DLD1 (cell line): ENCODE data around the gene GNG4.
"Not testable (repeated sequence)": the region's sequence is repeated elsewhere in the genome, so short reads cannot be mapped to it uniquely, and the experiment has no call there.

Experiments
- in situ Hi-C: cut with HindIII; loops from 2 replicates; pipeline ENCODE4 v1.10.0; 2017; ENCODE audit warnings: low sequenced_read_pairs

The GNG4 gene

DNA sequence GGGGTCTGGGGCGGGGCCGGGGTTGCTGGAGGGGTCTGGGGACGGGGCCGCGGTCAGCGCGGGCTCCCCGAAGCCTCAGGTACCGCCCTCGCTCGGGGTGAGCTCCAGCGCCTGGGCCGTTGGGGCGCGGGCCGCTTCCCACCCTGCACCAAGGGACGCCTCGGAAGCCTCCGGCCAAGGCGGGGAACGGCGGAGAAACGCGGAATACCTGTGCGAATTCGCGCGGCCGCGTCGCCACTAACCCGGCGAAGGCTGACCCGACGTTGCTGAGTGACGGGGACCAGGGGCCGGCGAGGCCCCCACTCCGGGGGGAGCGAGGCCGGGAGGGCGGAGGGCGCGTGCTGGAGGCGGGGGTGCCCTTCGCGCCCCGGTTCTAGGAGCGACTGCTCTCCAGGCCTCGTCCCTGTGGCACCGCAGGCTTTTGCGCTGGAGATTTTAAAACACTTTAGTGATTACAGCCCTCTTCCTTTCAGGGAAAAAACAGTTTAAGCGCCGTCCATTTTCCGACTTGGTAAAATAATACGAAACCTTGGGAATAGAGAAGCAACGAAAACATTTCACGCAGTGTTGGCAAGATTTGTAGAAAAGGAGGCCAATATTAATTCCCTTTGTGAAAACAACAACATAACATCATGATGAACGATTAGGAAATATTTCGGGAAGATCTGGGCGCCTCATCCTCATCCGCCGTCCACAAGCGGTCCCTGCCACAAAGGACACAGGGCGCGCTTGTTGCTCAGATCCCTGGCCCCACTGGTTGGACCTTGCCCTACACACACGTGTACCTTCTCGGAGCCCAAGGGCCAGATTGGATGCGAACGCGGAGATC lies 971 bp upstream of the GNG4 start:
- in situ Hi-C loops: no loop called here

DNA sequence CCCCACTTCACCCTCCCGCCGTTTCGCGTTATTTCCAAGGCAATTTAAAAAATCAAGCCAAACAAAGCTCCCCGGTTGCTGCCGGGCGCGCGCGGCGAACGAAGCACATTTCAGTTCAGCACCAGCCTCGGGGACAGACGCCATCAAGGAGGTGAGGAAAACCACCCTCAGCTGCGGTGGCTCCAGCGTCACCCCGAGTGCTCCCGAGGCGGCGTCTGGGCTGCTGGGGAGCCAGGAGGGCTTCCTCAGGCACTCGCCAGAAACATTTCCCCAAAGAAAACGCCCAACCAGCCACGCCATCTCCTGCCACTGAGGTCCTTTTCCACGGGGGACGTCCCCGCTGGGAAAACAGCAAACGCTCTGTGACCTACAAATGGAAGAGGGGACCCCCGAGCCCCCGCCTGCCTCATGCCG lies 623 bp downstream of the GNG4 start:
- in situ Hi-C loops: no loop called here

GRCh38 chr1:235648407-235648907 lies 1.1 kb downstream of the GNG4 start:
- in situ Hi-C loops: no loop called here

DNA sequence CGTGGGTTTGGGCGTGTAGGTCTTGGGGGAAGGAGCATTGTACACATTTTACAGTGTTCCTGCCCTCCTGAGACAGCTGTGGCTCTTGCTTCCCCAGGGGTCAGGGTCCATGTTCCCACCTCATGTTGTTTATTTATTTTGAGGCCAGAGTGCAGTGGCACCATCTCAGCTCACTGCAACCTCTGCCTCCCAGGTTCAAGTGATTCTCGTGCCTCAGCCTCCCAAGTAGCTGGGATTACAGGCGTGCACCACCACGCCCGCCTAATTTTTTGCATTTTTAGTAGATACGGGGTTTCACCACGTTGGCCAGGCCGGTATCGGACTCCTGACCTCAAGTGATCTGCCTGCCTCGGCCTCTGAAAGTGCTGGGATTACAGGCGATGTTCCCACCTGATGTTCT lies 2.0 kb downstream of the GNG4 start:
- in situ Hi-C loops: not testable (repeated sequence)

DNA sequence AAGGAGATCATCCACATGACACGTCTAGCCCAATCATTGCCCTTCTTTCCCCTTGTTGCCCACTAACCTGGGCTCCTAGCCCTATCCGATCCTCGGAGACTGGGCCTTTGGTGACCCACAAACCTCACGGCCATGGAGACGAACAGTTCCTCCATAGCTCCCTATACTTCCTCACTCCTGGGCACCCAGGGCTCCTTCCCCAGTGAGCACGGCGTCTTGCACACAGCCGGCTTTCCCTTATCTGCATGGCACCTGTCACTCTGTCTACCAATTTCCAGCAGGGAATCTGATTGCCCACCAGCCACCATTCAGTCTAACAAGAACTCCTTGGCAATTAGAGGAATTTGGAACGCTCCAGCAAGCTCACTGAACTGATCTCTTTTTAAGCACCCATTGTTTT lies 3.1 kb downstream of the GNG4 start:
- in situ Hi-C loops: no loop called here

- in situ Hi-C loops: no loop called here
Measured at GRCh38 chr1:235644693-235645305, 4.8 kb downstream of the GNG4 start.

DNA sequence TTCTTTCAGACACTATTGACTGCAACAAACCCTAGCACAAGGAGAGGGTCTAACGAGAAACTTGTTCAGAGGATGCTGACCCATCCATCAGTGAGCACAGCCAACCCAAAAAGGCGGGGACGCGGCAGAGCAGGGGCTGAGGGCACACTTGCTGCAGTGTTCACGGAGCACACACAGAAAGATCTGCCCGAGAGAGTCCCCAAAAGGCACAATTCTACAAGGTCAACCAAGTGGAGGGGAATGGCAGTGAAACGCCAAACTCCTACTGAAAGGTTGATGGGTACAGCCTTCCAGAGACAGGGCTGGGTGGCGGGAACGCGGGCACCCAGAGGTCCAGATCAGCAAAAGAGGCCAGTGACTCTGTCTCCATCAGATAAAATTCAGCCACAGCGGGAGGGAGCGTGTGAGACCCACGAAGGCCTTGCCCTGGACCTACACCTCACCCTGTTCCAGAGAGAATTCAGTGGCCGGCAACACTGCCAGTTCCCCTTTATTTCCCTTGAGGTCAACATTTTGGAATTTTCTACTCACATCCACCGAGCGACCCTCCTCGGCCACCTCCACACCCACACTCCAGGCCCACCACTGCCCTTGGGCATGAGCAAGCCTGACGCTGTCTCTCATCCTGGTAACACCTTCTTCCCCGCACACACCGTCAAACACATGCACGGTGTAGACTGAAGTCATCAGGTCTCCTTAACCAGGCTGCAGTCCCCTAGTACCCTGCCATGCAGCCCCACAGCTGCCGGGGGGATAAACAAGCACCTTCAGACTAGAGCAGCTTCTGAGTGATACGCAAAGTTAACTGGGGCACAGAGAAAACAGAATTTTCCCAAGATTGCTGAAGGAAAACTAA lies 5.5 kb downstream of the GNG4 start:
- in situ Hi-C loops: no loop called here

DNA sequence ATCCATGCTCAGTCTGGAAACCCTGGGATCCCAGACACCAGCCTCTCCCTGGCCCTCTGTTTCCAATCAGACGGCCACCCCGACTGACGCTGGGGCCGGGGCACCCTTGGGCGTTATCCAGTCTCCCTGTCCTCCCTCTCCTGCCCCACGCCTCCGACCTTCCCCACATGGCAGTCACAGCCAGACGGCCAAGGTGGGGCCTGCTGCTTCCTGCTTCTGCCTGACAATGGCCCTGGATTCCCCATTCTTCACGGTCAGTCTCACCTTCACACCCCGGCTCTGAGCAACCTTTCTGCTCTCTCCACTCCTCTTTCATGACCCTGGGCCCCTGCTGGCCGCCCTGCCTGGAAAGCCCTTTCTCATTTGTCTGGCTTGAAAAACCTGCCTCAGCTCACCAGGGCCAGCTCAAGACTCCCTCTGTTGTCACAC lies 6.6 kb downstream of the GNG4 start:
- in situ Hi-C loops: no loop called here

DNA sequence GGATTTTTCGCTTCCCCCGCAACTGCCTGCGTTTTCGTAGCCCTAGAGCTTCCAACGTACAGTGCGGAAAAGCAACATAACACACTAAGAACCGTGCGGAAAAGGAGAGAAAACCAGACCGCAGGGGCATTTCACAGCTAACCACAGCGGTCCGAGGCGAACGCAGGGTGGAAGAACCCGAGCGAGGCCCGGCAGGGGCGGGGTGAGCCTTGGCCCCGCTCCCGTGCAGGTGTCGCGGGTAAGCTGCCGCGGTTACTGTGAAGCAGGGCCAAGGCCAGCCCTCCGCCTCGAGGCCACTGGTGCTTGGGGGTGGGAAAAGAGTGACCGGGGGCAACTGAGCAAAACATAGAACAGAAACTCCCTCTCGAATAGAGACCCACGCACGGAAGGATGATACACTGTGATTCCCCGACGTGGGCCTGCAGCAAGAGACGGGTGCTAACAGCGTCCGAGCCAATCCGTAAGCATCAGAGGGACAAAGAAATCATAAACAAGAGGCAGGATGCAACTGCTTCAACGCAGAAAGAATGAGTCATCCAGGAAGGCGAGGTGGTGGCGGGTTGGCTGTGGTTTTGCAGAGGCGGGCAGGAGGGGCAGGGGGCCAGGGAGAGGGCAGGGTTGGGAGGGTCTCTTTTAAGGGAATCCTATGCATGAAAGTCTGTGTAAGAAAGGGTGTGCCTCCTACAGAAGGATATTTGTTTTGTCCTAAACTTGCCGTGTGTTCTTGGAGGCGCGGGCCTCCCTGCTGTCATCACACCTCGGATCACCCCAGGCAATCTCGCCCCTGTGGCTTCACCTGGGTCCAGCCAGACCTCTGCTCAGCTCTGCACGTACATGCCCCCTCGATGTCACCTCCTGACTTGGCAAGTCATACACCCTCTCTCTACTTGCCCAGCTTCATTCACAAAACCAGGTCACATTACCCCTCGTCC lies 7.3 kb downstream of the GNG4 start:
- in situ Hi-C loops: no loop called here

GRCh38 chr1:235640580-235640979 lies 9.0 kb downstream of the GNG4 start:
- in situ Hi-C loops: no loop called here

- in situ Hi-C loops: no loop called here
Measured at GRCh38 chr1:235639226-235640205, 10.1 kb downstream of the GNG4 start.

DNA sequence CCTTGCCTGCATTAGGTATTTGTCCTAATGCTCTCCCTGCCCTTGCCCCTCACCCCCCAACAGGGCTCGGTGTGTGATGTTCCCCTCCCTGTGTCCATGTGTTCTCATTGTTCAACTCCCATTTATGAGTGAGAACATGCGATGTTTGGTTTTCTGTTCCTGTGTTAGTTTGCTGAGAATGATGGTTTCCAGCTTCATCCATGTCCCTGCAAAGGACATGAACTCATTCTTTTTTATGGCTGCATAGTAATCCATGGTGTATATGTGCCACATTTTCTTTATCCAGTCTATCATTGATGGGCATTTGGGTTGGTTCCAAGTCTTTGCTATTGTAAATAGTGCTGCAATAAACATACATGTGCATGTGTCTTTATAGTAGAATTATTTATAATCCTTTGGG lies 11.0 kb downstream of the GNG4 start:
- in situ Hi-C loops: not testable (repeated sequence)

DNA sequence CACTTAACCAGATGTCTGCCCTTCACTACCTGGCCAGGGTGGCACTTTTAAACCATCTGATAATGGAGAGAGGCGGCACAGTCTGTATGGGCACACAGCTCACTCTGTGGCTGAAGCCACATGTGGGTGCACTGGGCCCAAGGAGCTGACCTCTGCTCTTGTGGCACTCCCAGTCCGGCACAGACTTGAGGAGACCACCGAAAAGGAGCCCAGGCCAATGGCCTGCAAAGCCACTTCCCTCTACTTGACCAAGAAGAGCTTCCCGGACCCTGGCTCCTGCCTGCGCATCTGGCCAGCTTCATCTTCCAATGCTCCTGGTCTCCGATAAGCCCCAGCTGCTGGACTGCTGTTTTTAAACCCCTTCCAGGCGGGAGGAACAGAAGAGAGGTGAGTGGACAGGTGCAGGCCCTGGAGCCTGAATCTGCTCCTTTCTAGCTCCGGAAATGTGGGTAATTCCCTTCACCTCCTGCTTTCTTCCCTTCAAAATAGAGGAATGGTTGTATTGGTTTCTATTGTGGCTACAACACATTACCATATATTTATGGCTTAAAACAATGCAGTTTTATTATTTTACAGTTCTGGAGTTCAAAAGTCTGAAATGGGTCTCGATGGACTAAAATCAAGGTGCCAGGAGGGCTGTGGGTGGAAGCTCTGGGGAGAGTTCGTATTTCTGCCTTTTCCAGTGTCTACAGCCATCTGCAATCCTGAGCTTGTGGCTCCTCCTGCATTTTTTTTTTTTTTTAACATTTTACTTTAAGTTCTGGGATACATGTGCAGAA lies 11.6 kb downstream of the GNG4 start:
- in situ Hi-C loops: no loop called here

DNA sequence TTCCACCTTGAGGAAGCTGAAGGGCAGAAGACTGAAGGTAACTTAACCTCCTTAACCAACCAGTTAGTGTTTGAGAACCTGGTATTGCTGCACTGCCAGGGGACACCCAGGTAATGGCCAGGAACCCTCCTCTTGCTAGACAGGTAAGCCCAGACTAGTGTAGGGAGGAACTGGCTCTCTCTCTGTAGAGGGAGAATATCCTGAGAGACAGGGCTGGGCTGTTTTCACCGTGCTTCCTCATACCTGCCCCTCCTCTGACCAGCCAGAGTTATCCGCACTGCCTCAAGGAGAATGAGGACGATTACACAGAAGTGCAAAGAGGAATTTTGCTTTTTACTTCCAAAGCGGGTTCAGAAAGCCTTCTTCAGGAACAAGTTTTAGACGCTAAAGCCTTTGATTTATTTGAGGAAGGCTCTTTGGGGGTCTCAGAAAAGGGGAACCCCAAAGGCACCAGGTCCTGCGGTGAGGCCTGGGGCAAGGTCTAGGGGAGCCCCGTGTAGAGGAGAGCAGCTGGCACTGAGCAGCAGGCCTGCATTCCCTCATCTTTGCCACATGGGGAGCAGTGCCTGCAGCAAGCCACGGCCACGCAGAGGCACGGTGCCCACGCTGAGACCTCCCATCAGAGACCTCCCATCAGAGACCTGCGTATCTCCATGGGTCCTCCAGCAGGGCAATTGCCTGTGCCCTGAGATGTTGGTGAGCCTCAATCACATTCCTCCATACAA lies 13.5 kb downstream of the GNG4 start:
- in situ Hi-C loops: no loop called here

DNA sequence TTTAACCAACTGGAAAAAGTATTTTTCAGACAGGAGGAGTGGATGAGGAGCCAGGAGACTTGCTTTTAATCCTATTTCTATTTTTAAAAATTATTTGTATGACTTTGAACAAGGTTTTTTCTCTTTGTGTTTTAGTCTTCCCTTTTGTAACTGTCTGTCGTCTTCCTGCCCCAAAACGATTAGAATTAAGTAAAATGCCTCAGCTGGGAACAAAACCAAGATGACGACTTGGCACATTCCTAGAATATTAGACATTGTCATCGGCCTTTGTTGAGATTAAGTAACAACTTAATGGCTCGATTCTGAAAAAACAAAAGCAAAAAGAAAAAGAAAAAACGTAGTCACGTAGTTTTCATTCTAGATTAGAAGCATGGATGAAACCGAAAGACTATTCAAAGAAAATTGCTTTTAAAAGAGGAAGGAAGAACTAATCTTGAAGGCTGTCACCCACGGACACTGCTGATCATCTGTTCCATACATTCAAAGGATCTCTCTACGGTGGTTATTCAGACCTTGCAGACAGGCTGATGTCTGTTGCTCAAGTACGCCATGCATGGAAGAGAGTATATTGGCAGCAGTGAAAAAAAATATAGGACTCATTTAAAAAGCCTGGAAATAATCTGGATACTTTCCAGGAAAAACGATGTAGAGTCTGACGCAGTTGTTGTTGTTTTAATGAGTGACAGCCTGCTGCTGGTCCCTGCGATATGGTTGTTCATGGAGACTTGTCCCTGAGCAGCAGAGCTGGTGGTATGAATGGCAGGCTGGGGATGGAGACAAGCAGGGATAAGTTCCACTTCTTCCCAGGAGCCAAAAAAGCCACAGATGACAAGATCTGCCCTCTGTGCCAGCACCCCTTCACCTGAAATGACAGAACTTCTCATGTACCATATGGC lies 16.8 kb downstream of the GNG4 start:
- in situ Hi-C loops: no loop called here

DNA sequence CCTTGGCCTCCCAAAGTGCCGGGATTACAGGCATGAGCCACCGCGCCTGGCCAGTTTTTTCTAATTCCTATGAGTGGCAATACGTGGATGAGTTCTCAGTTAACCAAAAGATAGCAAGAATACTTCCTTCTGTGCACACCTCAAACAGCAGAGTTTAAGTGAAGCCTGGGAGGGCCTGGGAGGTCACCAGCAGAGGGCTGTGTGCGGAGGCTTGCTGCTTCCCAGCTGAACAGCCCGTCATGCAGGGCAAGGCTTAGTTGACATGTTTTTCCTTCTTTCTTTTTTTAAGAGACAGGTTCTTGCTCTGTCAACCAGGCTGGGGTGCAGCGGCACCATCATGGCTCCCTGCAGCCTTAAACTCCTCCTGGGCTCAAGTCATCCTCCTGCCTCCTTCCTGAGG lies 17.8 kb downstream of the GNG4 start:
- in situ Hi-C loops: no loop called here
